Measurements from ENCODE around the gene SLC29A1. TPM values are rescaled to one million over a fixed set of nuclear protein-coding genes. Genes with fewer than 3 reads are reported as not detected.

SLC29A1 gene
- total and polyA plus RNA-seq, 2 donors (not counting 3 experiments of a cell fraction or from before 2014, with no cell fraction given) = 202 to 539 TPM

GRCh38 chr6:44199883-44200282 is 23.5 kb upstream of the SLC29A1 start:
- H3K9me3 ChIP-seq (replicated peaks; ENCODE audit: control insufficient read depth, insufficient read depth, low read length) = no peaks in the 10 kb centered on the region
- H2AFZ ChIP-seq (ENCODE audit: low read depth, low read length) = no peak overlapping the region
- H3K4me1 ChIP-seq (ENCODE audit: control insufficient read depth, extremely low read depth, insufficient read depth, low read length) = peaks cover 14% of the 10 kb centered on the region
- TF ChIP-seq JUN (IDR thresholded peaks at IDR 0.05; ENCODE audit: borderline replicate concordance, insufficient read depth, insufficient read length, low read depth) (no peak), CTCF (IDR thresholded peaks at IDR 0.05; ENCODE audit: extremely low read depth in 1 of 2, insufficient read depth in 1 of 2, low read depth in 1 of 2, low read length in 2 of 2) (no peak), FOS (IDR thresholded peaks at IDR 0.05; ENCODE audit: borderline replicate concordance, insufficient read depth, low read length) (no peak), MAX (IDR thresholded peaks at IDR 0.05; ENCODE audit: insufficient read depth, insufficient read length) (no peak), GATA2 (IDR thresholded peaks at IDR 0.05; ENCODE audit: insufficient read depth, insufficient read length, low read depth, low read length) (no peak), MYC (IDR thresholded peaks at IDR 0.05; ENCODE audit: low read depth, low read length) (no peak), POLR2AphosphoS5 (IDR thresholded peaks at IDR 0.05; ENCODE audit: insufficient read depth, low read depth, low read length) (no peak), EZH2 (IDR thresholded peaks at IDR 0.05; ENCODE audit: borderline replicate concordance, low read depth, low read length, severe bottlenecking) (no peak), POLR2A (IDR thresholded peaks at IDR 0.05; ENCODE audit: low read depth, low read length) (no peak)
- H3K36me3 ChIP-seq (ENCODE audit: control insufficient read depth in 2 of 2, extremely low read depth in 1 of 2, insufficient read depth in 2 of 2, low read length in 2 of 2) = no peaks in the 10 kb centered on the region
- H3K9me1 ChIP-seq (replicated peaks; ENCODE audit: control insufficient read depth, extremely low read depth, insufficient read depth, low read length) = no peaks in the 10 kb centered on the region
- H3K4me3 ChIP-seq (replicated peaks in 1 of 3; ENCODE audit: insufficient read depth in 1 of 3, low read depth in 1 of 3, low read length in 3 of 3) = no peak overlapping the region
- no peak overlapping the region for H3K4me2 ChIP-seq (ENCODE audit: insufficient read depth, low read length)
- DNase-seq (ENCODE audit: low read depth, low spot score) (no peak), FAIRE-seq (no peak)
- H3K79me2 ChIP-seq (ENCODE audit: control insufficient read depth, insufficient read depth, low read length) = no peaks in the 10 kb centered on the region
- no peak overlapping the region for H3K27ac ChIP-seq (ENCODE audit: insufficient read depth, low read depth, low read length)
- POLR2A ChIA-PET = interaction anchor here (0.7 kb wide), 1 partner anchor 22 kb away, joined by 3 read pairs; no protein-coding TSS in a partner anchor
- no TSS peak for BruUV-seq (replicated peaks)
- no peaks in the 10 kb centered on the region for H4K20me1 ChIP-seq (replicated peaks; ENCODE audit: control insufficient read depth, extremely low read depth, insufficient read depth, low read length)
- no peaks in the 10 kb centered on the region for H3K27me3 ChIP-seq (ENCODE audit: control insufficient read depth in 2 of 2, insufficient read depth in 2 of 2, low read length in 2 of 2)
- CTCF ChIA-PET = interaction anchor here (0.8 to 1.7 kb wide), 5 partner anchors 7 to 34 kb away, joined by 3 to 5 read pairs (median 5); no protein-coding TSS in a partner anchor
- H3K9ac ChIP-seq (replicated peaks; ENCODE audit: extremely low read depth, insufficient read depth, low read length) = no peak overlapping the region
- dilution Hi-C loops (cut with MboI; ENCODE audit: extremely low pct_ligation_motif_present, low sequenced_read_pairs) = no loop called here
- intact Hi-C loops (cut with micrococcal nuclease) = loop anchor here (1.0 kb wide), 1 partner anchor 22 kb away; no protein-coding TSS in a partner anchor
